Ammon's horn (tissue), 1 donor: ENCODE data around the gene CHN1.

ENCODE experiments used
- DNase-seq: peaks from one replicate; pipeline ENCODE4 v3.0.0-alpha.2; 2016; ENCODE audit warnings: low spot score

Gene CHN1

DNA sequence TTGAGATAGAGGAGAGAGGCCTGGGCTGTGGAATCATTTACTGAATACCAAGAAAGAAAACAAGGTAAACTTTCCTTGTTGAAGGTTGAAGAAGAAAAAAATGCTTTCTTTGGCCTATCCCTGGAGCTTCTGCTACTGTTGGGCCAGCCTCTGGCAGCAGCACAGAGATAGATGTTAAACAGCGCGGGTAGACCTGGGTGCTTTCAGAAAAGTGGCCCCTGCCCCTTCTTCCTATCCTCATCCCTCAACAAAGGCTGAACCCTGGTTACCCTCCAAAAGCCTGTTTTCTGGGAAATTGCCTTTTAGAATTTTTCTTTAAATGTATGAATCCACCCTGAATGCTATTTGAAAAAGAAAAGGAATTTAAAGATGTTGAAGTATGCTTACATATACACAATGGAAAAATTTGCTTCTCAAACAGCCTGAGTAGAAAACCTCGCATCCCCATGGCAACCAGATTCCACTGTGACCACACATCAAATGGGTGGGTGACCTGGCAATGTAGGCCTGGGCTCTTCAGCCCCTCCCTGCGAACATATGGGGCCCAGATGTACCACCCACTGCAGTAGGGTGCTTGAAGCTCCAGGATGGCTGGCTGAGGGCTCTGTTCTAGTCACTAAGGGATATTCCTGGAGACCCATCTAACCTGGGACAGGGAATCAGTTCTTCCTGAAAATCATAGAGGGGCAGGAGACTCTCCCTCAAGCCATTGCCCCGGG lies 217.5 kb downstream of the CHN1 start:
- peak; percentile 49 for DNase-seq

DNA sequence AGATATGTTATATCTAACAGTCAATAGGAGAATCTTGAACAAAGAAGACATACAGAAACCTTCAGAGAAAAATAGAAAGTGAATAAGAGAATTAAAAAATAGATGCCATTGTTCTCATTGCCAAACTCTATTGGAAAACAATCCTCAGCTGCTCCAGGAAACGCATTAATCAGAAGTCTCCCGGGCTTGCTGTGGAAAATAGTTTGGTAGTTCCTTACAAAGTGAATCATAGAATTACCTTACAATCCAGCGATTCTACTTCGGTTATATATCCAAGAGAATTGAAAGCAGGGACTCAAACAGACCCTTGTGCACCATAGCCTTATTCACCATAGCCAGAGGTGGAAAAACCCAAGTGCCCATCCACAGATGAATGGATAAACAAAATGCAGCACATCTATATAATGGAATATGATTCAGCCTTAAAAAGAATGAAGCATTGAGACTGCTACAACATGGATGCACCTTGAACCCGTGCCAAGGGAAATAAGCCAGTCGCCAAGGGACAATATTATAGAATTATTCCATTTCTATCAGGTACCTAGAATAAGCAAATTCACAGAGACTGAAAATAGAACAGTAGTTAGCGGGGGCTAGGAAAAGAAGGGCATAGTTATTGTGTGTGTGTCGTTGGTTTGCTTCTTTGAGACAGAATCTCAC lies 219.0 kb downstream of the CHN1 start:
- no peak for DNase-seq

DNA sequence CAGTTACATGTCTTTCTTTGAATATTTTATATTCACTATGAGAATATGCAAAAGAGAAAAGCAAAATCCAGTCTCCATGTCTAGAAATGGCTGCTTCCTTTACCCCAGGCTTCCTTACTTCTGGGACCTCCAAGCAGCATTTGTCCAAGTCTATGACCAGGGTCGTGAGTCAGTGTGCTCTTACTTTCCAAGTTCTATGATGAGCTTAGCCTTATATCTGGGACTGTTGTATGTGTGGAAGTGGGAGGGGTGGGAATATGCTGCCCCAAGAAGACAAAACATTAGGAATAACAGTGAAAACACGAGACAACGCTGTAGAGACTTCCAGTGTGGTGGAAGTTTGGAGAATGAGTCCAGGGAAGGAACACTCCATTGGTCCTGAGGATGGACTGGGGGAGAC lies 219.7 kb downstream of the CHN1 start:
- no peak for DNase-seq

DNA sequence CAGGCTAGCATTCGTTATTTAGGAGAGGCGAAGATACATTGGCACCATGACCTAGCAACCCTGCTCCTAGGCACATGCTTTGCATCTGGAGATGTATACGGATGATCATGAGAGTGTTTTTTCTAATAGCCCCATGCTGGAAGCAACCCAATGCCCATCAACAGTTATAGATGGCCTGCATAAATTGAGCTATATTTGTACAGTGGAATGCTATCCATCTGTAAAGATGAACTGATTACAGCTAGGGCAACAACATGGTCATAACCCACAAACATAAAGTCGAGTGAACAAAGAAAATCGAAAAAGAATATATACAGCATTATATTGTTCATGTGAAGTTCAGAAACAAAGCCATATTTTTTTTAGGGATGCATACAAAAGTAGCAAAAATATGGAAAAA lies 220.3 kb downstream of the CHN1 start:
- DNase-seq, result no peak

DNA sequence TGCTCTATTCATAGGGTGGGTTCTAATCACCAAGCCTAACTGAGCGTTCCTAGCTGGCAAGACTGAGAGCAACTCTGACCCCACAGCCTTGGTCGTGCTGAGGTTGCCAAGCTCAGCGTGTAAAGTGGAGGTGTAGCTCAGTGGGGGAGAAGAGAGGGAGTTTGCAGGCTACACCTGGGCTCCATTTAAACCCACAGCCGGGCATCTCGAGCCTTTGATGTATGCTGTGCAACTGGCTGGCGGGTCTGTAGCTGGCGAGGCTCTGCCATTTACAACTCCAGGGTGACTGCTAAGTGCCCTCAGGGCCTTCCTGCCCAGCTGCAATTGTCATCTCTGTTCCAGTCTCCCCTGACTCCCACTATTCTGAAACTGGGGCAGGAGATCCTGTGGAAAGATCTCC lies 220.9 kb downstream of the CHN1 start:
- DNase-seq, result no peak

DNA sequence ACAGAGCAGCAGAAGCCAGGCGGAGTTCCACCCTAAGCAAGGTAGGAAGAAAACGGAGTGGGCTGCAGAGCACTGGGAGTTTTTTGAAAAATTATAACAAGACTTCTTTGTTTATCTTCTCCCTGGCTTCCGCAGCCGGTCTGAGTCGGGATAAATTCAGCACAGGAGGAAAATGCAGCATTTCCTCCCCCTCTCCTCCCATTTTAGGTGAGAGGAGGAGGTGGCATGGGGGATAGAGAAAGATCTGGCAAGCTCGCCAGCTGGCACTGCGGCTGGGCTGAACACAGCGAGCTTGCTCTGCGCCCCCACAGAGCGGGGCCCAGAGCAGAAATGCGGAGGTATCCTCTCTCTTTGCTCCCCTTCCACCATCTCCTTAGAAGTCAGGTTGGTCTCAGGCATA lies 223.2 kb downstream of the CHN1 start:
- DNase-seq, result peak; percentile 74

DNA sequence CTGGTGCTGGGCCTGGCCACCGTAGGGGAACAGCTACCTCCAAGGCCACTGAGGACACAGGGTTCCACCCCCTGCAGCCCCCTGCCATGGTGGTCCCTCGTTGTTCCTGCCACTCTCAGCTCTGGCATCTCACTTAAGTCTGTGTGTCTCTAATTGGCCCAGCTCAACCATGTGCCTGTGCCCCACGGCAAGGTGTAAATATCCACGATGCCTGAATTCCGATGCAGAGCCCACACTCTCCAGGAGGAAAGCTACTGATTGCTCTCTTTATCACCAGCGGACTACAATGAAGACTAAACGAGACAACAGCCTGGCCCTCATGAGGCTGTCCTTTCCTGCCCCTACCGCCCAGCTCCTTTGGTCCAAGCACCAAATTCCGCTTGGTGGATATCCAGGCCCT lies 223.9 kb downstream of the CHN1 start:
- no peak for DNase-seq

DNA sequence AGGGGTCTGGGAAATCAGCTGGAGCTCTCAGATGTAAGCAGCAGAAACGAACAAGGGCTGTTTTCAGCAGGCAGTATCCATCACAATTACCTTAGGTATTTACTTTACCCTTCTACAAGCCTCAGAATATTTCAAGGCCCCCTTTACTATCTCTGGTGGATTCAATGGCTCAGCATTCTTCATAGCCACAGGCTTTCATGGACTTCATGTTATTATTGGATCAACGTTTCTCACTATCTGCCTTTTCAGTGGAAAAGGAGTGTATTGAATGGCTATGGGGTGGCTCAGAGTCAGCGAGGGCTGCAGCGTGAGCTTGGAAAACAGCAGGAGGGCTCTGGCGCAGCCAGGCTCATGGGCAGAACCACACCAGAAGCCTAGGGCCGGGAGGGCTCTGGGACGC lies 224.3 kb downstream of the CHN1 start:
- no peak for DNase-seq

DNA sequence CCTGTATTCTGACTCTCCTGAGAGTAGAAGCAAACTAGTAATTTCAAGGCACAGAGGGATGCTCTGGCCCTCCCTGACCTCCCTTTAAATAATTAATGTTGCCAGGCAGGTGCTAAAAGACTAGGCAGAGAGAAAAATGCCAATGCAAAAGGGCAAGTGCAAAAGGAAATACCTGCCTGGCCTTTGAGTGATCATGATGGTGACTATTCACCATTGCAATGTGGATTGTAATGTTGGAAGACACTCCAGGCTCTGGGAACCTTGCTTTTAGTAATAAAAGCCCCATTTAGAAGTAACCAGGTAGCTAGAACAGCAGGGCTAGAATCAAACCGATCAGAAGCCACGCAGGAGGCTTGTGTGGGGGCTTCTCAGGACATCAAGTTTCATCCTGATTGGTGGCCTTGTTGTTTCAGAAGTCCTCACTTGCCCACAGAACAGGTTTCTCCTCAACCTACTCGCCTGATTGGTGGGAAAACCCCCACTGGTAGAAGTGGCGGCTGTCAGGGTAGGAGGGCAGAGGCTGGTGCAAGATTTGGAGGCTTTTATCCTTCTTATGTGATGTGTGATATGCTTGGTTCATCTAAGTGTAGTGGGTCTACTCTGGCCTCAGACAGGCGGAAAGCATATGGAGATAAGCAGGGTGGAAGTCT lies 224.9 kb downstream of the CHN1 start:
- no peak for DNase-seq

DNA sequence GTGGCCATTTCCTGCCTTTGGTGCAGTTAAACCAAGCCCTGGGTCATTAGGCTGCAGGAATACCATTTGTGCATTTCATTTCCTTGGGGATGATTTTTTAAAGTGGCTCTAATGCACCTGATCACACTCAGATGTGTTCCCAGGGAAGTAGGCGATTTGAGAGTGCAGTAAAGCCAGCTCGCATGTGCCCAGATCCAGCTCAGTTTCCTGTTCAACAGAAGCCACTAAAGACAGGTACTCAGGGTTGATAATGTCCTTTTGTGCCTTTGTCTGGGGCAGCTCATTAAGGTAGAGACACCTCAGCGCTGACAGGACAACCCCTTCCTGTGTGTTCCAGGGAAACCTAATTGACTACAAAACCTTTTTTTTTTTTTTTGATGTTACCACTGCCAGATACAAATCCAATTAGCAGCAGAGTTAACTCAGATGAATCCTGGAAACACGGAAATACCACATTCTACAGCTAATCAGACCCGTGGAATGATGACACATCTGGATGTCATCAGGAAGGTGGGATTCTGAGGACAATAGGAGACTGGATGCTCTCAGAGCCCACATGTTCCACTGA lies 225.7 kb downstream of the CHN1 start:
- no peak for DNase-seq

DNA sequence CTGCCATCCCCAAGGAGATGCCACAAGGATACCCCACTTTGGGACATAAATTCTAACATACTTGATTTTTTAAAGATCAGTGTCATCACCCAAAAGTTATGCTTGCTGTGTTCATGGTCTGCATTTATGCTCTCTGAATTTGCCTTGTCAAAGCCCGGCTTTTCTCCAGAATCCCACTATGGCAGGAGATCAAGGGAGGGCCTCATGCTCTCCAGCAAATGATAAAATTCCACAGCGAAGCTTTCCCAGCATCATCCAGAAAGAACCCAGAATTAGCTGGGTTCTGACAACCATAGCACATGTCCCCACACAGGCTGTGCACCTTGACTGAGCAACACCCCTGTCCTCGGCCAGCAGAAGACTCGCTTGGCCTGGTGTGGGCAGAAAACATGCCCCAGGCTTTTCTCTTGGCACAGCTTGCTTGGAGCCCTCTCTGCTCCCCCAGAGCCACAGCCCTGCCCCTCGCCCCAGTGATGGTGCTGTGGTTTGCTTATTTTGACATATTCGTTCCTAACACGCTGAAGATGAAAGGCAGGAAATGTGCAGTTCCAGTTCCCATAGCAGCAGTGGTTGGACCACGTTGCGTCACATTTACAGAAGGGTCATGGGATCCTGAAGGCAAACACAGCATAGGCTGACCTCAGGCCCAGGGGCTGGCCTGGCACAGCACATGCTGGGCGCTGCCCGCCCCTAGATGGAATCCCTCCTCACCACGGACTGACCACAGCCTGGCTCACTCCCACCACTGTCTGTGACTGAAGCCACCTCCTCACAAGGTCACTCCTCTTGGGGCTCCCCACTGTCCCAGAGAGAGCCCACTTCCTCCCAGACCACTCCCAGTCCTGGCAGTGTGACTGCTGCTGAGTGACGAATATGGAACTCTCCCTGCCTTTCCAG lies 226.8 kb downstream of the CHN1 start:
- DNase-seq, result no peak

DNA sequence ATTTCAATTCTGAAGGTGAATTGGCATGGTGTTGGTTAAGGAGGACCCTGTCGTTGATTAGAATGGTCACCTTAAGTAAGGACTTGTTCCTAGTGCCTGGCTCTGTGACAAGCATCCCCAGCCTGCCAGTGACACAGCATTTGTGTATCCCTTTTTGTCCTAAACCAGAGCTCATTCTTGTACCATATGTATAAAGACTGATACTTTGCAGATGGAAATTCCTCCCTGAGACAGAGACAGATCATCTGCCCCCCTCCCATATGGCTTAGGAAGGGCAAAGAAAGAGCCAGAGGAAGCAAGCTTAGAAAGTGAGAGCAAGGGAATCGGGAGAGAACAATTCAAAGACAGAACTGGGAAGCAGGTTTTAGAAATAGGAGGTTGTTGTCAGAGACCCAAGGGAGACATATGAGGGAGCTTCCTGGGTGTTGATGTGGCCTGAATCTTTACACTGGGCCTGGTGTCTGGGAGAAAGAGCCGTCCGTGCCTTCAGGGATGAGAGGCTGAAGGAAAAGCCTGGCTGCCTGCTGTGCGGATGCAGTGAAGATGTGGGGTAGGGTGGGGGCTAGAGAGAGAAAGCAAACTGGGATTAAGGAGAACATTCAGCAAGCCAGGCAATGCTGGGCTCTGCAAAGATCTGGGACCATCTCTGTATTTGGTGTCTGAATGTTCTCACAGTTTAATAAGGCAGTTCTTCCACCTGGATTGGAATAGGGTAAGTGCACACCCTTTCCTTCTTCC lies 227.7 kb downstream of the CHN1 start:
- DNase-seq, result no peak

DNA sequence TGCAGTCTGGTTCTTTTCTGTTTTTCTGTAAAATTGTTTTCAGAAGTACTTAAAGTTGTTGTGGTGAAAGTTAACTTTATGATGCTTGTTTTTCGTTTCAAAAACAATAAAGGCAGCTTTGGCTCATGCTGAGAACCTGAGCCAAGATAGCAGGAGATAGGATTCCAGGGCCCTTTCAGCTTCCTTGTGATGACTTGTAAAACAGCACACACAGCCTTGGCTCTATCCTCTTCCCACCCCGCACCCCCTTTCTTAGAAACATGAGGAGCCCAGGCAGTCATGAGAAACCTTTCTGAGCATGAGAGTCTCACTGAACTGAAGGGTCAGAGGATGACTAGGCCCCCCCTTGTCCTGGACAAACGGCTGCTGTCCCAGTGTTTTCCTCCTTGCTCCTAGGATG lies 228.5 kb downstream of the CHN1 start:
- no peak for DNase-seq

DNA sequence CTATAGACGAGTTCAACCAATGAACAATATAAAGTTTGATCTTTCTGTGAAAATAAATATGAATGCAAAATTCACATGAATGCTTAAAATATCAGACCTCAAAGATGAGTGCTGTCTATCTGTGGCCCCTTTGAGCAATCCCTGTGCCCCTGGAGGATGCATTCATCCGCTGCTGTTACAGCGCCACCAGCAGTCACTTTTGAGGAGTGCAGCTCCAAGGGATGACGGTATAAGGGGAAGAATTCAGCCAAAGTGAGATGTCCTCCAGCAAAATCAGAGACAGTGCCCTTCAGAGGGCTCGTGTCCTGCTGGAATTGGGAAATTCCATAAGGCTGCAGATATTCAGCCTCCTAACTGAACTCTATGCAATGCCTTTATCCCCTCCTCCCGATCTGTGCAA lies 229.0 kb downstream of the CHN1 start:
- DNase-seq, result no peak

DNA sequence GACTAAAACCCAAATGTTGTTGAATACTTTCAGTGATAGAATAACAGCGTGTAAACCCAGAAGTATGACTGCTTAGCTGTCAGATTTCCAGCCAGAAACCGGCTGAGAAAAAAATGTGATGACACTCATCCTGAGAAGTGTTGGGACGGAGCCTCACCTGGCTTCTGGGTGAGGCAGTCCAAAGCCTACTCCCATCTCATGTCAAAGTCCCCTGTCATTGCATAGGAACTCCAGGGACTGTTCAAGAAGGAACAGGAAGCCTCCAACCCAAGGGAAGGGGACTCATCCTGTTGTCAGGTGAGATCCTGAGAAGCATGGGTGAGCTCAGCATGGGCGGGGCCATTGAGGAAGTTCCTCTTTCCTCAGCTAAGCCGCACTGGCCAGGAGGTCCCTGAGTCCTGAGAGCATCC lies 229.6 kb downstream of the CHN1 start:
- no peak for DNase-seq

DNA sequence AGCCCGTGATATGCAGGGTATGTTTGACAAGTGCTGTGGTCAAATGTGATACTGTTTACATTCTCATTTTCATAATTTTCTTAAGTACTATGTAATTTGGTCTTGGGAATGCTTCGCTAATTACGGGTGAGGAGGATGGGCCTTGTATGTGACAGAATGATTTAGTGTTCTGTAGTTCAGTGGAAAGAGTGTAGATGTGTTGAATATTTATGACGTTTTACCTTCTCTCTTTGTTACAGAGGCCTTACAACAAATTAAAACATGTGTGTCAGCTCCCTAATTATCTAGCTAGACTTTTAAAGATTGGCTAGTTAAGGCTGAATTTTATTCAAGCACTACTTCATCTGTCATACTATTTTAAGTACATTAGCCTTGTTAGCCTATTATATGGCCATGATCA lies 230.3 kb downstream of the CHN1 start:
- no peak for DNase-seq

DNA sequence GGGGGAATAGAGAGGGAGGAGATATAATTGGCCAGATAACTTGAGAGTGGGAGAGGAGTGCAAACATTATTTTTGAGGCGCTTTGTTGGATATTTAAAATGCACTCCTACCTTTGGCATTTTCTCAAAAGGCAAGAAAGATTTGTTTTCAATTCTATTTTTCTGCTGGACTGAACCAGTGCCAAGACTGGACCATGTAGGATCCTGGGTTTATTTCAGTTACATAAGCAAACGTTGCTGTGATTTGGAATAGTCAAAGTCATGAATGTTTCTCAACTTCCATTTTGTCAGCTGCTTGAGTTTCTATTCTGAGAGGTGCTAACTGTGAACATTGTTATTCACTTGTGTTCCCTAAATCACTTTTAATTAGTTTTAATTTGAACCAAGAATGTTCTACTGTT lies 232.0 kb downstream of the CHN1 start:
- DNase-seq, result no peak

DNA sequence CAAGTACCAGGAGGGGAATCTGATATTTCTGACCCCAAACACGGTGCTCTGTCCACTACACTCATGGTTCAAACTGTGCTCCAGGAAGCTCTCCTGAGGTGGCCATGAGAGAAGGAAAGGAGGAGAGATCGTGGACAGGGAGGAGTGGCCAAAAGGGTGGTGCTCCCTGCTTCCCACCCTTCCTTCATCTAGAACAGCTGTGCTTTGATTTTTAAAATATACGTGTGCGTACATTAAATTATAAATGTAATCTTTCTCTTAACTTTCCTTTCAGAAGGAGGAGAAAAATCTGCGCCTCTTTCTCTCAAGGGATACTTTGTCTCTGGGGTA lies 232.7 kb downstream of the CHN1 start:
- DNase-seq, result no peak

DNA sequence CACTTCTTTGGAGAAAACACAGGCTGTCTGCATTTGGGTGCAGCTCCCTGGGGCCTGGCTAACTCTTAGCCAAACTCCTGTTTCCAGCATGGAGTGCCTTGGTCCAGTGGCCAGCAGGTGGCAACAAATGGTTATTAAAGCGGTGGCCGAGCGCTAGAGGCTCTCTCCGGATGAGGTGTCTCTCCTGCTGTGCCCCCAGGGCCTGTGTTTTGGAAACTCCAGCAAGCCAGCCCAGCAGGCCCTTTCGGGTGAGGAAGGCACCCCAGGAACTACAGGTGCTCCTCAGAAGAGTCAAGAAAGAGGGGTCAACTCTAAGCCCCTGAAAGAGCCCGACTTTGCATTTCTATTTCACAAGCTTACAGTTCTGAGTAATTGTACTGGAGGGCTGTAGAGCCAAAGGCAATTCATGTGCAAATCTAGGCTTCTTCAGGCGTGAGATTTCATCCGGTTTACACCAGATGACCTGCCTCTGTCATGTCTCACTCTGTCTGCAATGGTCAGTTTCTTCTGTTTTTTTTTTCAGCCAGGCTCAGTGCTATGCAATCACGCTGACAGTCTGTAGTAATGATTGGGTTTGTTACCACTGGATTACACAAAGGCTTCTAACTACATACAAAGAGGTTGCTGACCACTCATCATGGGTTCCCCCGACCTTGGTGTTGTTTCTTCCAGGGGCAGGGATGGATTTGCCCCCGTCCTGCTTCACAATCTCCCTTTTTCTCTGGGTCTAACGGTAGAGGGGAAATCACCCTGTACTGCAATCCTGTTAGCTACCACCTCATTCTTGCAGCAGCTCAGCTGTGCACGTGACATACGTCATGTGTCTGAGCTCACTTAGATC lies 233.3 kb downstream of the CHN1 start:
- peak; percentile 87 for DNase-seq

DNA sequence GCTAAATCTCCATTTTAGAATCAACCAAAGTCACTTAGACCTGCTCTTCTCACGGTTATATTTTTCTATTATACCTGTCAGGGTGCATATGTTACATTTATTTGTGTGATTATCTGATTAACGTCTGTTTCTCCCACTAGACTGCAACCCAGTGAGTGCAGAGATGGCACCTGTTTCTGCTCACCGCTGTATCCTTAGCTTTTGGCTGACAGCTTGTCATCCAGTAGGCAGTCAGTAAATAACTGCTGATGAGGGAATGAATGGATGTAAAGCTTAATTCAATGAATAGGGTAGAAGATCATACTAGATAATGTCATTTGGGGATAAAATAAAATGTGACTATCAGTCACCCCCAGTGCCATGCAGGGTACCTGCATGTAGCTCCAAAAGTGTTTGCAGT lies 234.0 kb downstream of the CHN1 start:
- DNase-seq, result no peak

DNA sequence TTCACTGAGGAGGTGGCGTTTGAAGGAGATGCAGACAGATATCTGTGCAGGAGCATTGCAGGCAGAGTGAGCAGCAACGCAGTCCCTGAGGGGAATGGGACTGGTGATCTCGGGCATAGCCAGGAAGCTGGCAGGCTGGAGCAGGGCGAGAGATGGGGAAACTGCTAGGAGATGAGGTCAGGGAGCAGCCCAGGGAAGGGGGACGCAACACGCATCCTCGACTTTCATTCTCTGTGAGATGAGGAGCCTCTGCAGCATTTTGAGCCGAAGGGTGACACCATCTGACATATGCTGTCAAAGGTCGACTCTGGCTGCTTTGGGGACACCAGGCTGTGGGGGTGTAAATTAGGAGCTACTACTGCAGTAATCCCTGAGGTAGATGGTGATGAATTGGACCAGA lies 236.6 kb downstream of the CHN1 start:
- no peak for DNase-seq
